PC-9 (cell line): ENCODE measurements around the gene OBSL1.

Experiments
- CTCF ChIP-seq: fragments of 200-600 bp; sonication (generic); conservative IDR thresholded peaks from 2 replicates; pipeline ENCODE4 v1.6.1; 2017; ENCODE audit warnings: mixed run types, antibody characterized with exemption, mild to moderate bottlenecking, moderate library complexity
- EZH2 ChIP-seq: fragments of 200-600 bp; sonication (generic); IDR thresholded peaks from 2 replicates; pipeline ENCODE4 v1.8.0; 2017; ENCODE audit warnings: antibody characterized with exemption, low read depth

- TF ChIP-seq CTCF (no peak), EZH2 (no peak)
These were observed 17.8 kb downstream of the OBSL1 start for GRCh38 chr2:219553463-219553963.
